GOT3 (cell line): Measurements from ENCODE around the gene FHL2.
A peak's percentile ranks its signal among the peaks of the same experiment; 100 is the strongest.

Source experiments
- DNase-seq: peaks from one replicate; lab custom pipeline; 2025; ENCODE audit warnings: mixed read lengths; lab: John Stamatoyannopoulos, UW

FHL2 gene

DNA sequence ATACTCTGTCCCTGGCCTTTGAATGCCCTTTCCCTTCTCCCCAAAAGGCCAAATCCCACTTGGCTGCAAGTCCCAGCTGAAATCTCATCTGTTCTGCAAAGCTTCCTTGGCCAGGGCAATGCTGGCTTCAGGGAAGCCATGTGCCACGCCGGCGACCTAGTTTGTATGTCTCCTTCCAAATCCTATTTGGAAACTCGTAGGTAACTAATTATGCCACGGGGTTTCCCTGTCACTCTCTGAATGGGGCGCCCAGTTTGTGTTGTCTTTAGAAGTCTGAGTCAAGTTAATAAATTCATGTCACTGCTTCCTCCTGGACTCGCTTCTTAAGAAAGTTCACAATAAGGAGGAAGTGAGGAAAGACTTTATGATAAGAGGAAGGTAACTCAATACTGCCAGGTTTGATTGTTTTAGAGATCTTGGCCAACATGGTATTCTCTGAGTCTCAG is 19.1 kb downstream of the FHL2 start:
- DNase-seq: no peak

DNA sequence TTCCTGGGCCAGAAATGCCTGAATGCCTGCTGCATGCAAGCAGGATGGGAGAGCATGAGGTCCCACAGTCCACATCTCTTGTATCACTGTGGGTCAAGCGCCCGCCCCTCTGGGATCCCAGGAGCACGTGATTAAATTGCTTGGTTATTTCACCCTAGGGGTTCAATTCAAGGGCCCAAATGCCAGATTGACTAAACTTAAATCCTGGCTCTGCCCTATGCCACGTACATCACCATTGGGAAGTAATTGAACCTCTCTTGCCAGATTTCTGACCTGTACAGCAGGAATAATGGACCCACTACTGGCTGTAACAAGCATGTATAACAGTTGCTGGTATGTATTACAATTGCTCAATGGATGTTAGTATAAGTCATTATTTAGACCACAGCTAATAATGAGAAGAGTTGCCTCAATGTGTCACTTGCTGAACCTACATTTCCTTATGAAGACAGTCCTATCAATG is 19.9 kb downstream of the FHL2 start:
- no peak for DNase-seq

DNA sequence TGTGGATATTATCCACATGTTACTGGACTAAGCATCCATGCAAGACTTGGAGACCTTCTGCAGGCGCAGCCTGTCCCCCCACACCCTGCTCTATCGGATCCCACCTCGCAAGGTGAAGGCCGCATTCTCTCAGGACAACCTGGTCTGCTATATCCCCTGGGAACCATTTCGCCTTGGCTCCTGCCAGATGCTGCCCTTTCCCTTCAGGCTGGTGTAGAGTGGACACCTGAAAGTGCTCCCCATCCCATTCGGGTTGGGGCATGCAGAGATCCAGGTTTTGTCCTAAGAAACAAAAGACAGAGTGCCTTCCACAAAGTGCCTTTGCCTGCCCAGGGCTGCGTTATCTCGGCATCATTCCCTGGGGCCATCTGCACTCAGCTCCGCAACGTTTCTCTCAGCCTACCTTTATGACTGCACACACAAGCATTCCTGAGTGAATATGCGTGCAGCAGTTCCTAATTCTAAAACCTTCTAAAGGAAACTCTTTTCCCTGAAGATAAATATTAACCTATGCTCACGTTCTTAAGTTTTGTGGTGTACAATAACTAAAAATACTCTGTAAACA is 20.5 kb downstream of the FHL2 start:
- DNase-seq: no peak

GRCh38 chr2:105377871-105378270 is 21.0 kb downstream of the FHL2 start:
- DNase-seq: no peak

- no peak for DNase-seq
Observed at GRCh38 chr2:105376789-105377240, 22.0 kb downstream of the FHL2 start.

- DNase-seq: no peak
Observed at GRCh38 chr2:105376010-105376409, 22.8 kb downstream of the FHL2 start.

GRCh38 chr2:105375001-105375561 is 23.8 kb downstream of the FHL2 start:
- no peak for DNase-seq

DNA sequence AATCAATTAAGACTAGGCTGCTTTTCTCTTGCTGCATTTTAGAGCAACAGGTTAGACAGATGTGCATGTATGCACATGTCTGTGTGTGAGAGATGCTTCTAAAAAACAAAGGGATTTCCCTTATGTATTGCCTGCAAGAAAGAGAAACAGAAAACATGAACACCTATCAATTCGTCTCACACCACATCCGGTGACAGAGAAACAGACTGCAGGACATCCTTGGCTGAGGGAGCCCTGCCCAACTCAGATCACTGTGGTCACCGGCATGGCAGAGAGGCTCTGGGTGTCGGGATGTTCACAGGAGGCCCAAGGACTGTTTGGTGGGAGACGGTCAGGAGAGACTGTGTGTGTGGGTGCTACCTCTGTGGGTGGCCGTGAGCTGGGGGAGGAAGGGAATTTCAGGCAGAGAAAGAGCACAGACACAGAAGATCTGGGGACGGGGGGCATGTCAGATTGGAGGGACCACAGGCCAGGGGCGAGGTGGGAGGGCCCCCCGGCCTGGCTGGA is 24.9 kb downstream of the FHL2 start:
- DNase-seq: no peak

- DNase-seq: no peak
Observed at GRCh38 chr2:105373344-105373781, 25.5 kb downstream of the FHL2 start.

DNA sequence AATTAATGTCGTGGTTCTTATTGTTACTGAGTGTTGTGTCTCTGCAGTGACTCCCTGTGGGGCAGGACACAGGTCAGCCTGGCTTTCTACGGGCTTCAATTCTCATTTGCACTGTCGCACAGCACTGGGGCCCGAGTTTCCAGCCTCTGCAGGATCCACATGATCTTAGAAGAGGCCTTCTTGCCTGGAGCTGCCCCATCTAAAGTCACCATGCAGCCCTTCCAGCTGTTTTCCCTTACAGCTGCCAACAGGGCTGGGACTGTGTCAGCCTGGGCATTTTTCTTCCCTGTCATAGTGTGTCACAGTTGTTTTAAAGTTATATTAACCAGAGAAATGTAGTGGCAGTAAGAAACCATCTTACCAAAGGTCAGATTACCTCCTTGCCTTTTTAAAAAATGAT is 27.0 kb downstream of the FHL2 start:
- no peak for DNase-seq

- DNase-seq: no peak
Observed at GRCh38 chr2:105371156-105371555, 27.7 kb downstream of the FHL2 start.

DNA sequence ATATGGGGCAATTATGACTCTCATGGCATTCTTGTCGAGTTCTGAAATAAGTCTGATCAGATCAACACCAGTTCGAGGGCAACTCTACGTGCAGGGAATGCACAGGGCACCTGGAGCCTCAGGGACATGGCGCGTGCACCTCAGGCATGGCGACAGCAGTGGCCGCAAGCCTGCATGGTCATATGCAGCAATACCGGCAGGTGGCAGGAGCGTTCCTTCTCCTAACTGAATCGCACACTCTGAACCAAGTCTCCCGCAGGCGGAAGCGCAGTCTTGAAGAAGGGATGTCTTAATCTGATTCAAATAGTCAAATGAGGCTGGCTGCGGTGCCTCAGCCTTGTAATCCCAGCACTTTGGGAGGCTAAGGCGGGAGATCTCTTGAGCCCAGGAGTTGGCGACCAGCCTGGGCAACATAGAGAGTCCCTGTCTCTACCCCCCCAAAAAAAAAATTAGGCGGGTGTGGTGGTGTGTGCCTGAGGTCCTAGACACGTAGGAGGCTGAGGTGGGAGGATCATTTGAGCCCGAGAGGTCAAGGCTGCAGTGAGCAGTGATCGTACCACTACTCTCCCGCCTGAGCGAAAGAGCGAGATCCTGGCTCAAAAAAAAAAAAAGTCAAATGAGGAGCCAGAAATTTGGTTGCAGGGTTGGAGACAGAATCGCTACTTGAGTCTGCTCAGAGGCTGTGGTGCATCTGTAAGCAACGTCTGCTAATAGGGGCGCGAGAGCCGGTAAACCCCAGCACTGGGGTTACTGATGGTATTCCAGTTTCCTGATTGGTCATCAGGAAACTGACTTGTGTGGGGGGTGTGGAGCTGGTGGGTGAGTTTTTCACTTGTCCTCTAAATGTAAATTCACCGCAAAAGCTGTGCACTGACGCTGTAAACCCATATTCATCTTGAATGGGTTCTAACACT is 28.8 kb downstream of the FHL2 start:
- peak; percentile 24 for DNase-seq

- DNase-seq: no peak
Observed at GRCh38 chr2:105368759-105369408, 30.0 kb downstream of the FHL2 start.

- DNase-seq: no peak
Observed at GRCh38 chr2:105365206-105365605, 33.6 kb downstream of the FHL2 start.

GRCh38 chr2:105364436-105365139 is 34.3 kb downstream of the FHL2 start:
- no peak for DNase-seq

DNA sequence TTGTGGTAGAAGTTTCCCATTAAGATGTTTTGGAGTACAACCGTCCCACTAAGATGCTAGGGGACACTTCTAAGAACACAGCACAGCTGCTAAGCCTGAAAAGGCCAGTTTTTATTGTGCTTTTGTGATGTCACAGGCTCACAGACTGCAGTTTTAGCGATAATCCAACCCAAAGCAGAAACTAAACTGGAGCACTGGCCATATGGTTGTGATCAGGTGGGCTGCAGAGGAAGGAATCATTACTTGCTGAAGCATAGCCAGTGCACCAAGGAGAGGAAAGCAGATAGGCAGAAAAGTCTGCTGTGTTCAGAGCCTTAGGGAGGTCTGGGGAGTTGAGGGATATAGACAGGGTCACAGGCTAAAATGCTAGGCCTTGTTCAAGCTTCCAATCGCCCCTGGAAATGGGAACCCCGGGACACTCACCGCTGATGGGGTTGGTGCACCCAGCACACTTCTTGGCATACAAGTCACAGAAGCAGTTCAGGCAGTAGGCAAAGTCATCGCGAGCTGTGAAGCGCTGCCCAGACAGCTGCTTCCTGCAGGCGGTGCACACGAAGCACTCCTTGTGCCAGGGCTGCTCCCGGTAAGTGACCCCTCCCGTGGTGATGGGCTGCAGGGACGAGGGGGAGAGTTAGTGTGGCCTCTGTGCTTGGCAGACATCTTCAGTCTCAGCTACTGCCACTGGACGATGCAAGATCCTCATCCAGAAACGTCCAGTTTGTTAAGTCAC is 35.8 kb downstream of the FHL2 start:
- DNase-seq: no peak

- DNase-seq: no peak
Observed at GRCh38 chr2:105361102-105361889, 37.6 kb downstream of the FHL2 start.

DNA sequence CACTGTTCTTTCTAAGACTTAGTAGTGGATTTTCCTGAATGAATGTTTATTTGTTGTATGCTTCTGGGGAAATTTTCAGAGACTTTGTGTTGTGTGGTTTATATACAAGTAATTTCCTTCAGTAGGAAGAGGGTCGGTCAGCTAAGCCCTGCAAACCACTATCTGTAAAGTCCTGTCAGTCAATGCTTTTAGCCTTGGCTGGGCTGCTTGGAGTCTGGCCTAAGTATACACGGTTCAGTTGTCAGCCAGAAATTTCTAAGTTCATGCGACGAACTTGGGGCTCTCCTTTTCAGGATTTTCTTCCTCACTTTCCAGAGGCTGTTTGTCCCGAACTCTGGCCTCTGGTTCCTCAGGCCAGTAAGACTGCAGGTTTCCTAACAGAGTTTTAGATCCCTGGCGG is 40.3 kb downstream of the FHL2 start:
- no peak for DNase-seq

GRCh38 chr2:105357122-105357521 is 41.7 kb downstream of the FHL2 start:
- no peak for DNase-seq
